K562 (cell line): ENCODE measurements around the gene PES1. TPM values are rescaled to one million over a fixed set of nuclear protein-coding genes. Genes with fewer than 3 reads are reported as not detected.

Experiments used
- ATAC-seq: fragments of 200-7000 bp; cut with Tn5 transposase; 3 replicates; pipeline ENCODE4 v1.9.1; 2020; ENCODE audit warnings: moderate library complexity
- BruUV-seq: library from RNA; stranded (reverse); fragments of 400-500 nt; replicated peaks from 2 replicates; lab custom pipeline; 2021; lab: Mats Ljungman, UMichigan
- CTCF ChIA-PET: fragments of 300-600 bp; formaldehyde crosslinking; extraction: SDS; loops from one replicate; lab custom pipeline; 2021; ENCODE audit warnings: low intra/inter-chr PET ratio; lab: Yijun Ruan, JAX
- POLR2A ChIA-PET: fragments of 300-600, 350-650 bp; sonication (Branson Sonifier 250); formaldehyde crosslinking; extraction: SDS; loops from one replicate; lab custom pipeline; 2021; ENCODE audit warnings: antibody characterized with exemption, inconsistent platforms; lab: Yijun Ruan, JAX
- DNase-seq, 4 experiments: peaks; one replicate each; pipeline versions ENCODE4 v3.0.0 to v3.0.0-alpha.2; 2011 to 2018; ENCODE audit warnings: low spot score in 3 of 4, mixed read lengths in 3 of 4; ENCODE audit errors: extremely low read depth in 1 of 4
- FAIRE-seq: peaks from 2 replicates; lab custom pipeline; 2011; peaks lifted over from hg19 to GRCh38; lab: Jason Lieb, UNC
- H2AFZ ChIP-seq: 2 replicates; pipeline ENCODE4 v1.6.0; 2011; ENCODE audit warnings: low read depth, low read length, control low read depth, inconsistent platforms
- H3K27ac ChIP-seq: fragments of 200-600 bp; 3 replicates; pipeline ENCODE4 v1.8.0; 2011; ENCODE audit warnings: low read depth, mild to moderate bottlenecking, control low read depth, inconsistent platforms, low read length, moderate library complexity, mixed read lengths; ENCODE audit errors: extremely low read depth
- H3K27me3 ChIP-seq, 2 experiments: fragments of 300-600 bp in 1 of 2; 2 replicates in 1 of 2; 3 replicates in 1 of 2; pipeline versions ENCODE4 v1.6.0 to v1.8.0; 2011; ENCODE audit warnings: inconsistent platforms in 2 of 2, low read length in 2 of 2, mild to moderate bottlenecking in 1 of 2, mixed read lengths in 1 of 2, moderate library complexity in 1 of 2; ENCODE audit not compliant: control insufficient read depth in 2 of 2, insufficient read depth in 2 of 2
- H3K36me3 ChIP-seq: fragments of 300-600 bp; 3 replicates; pipeline ENCODE4 v1.8.0; 2011; ENCODE audit warnings: mild to moderate bottlenecking, low read length, inconsistent platforms; ENCODE audit not compliant: control insufficient read depth, insufficient read depth
- H3K4me1 ChIP-seq, 2 experiments: fragments of 200-600 bp in 1 of 2; replicated peaks in 1 of 2; 2 replicates in 1 of 2; 3 replicates in 1 of 2; pipeline versions ENCODE4 v1.5.1 to v1.8.0; 2011; ENCODE audit warnings: inconsistent platforms in 2 of 2, low read length in 2 of 2, mild to moderate bottlenecking in 1 of 2, mixed read lengths in 1 of 2, moderate library complexity in 1 of 2; ENCODE audit not compliant: control insufficient read depth in 2 of 2, insufficient read depth in 2 of 2
- H3K4me2 ChIP-seq: 2 replicates; pipeline ENCODE4 v1.6.1; 2011; ENCODE audit warnings: low read length, control low read depth, inconsistent platforms, mixed read lengths; ENCODE audit not compliant: insufficient read depth
- H3K4me3 ChIP-seq: fragments of 200-600 bp; sonication (generic), shearing (Covaris generic); 2 replicates; pipeline ENCODE4 v1.5.1; 2016; ENCODE audit warnings: control low read depth, inconsistent platforms
- H3K79me2 ChIP-seq: fragments of 200-600 bp; 3 replicates; pipeline ENCODE4 v1.8.0; 2011; ENCODE audit warnings: low read length, inconsistent platforms; ENCODE audit not compliant: control insufficient read depth, insufficient read depth
- H3K9ac ChIP-seq, 2 experiments: 2 replicates each; pipeline versions ENCODE4 v1.6.0 to v1.6.1; 2011; ENCODE audit warnings: low read depth in 2 of 2, low read length in 2 of 2, control low read depth in 1 of 2, inconsistent platforms in 1 of 2, mild to moderate bottlenecking in 1 of 2, mixed read lengths in 1 of 2; ENCODE audit not compliant: insufficient read depth in 1 of 2
- H3K9me1 ChIP-seq: one replicate; pipeline ENCODE4 v1.6.0; 2011; ENCODE audit warnings: inconsistent platforms, mild to moderate bottlenecking, low read length, moderate library complexity; ENCODE audit not compliant: control insufficient read depth, insufficient read depth
- H3K9me3 ChIP-seq: replicated peaks from 2 replicates; pipeline ENCODE4 v1.5.1; 2011; ENCODE audit warnings: low read depth, low read length, inconsistent platforms; ENCODE audit not compliant: control insufficient read depth, insufficient read depth
- H4K20me1 ChIP-seq: replicated peaks from 2 replicates; pipeline ENCODE4 v1.6.1; 2011; ENCODE audit warnings: low read length, inconsistent platforms, mixed read lengths; ENCODE audit not compliant: control insufficient read depth, insufficient read depth
- BHLHE40 ChIP-seq: IDR thresholded peaks from 2 replicates; pipeline ENCODE4 v1.6.1; 2011; ENCODE audit warnings: low read length, improper control_type of control experiment
- CBX2 ChIP-seq: fragments of 200-600 bp; sonication (generic); IDR thresholded peaks from one replicate; pipeline ENCODE4 v1.6.1; 2012; ENCODE audit warnings: mild to moderate bottlenecking, low read length, inconsistent platforms; ENCODE audit not compliant: insufficient read depth, poor library complexity, severe bottlenecking
- ELF2 ChIP-seq: fragments of 250-450 bp; sonication (Bioruptor Pico); IDR thresholded peaks from 2 replicates; pipeline ENCODE4 v1.5.0; 2021; ENCODE audit warnings: mild to moderate bottlenecking
- IRF2 ChIP-seq: sonication (generic); formaldehyde crosslinking; IDR thresholded peaks from 2 replicates; pipeline ENCODE4 v1.8.1; 2022; ENCODE audit warnings: mild to moderate bottlenecking, missing genetic modification reagents
- MNT ChIP-seq, 2 experiments: fragments of 450-650 bp; conservative IDR thresholded peaks; 2 replicates each; pipeline ENCODE4 v1.6.1; 2017; ENCODE audit warnings: mild to moderate bottlenecking in 2 of 2, moderate library complexity in 2 of 2
- NFATC3 ChIP-seq: fragments of 450-650 bp; IDR thresholded peaks from 2 replicates; pipeline ENCODE4 v1.6.1; 2017; ENCODE audit warnings: mild to moderate bottlenecking
- NFXL1 ChIP-seq: fragments of 450-650 bp; formaldehyde crosslinking; IDR thresholded peaks from 2 replicates; pipeline ENCODE4 v1.4.0; 2021; ENCODE audit warnings: mild to moderate bottlenecking
- PTRF ChIP-seq: fragments of 450-650 bp; IDR thresholded peaks from 2 replicates; pipeline ENCODE4 v1.6.1; 2016; ENCODE audit warnings: mild to moderate bottlenecking, missing genetic modification characterization, missing compliant biosample characterization
- SOX6 ChIP-seq: fragments of 450-650 bp; IDR thresholded peaks from 2 replicates; pipeline ENCODE4 v1.6.1; 2014; ENCODE audit warnings: mild to moderate bottlenecking
- TFAM ChIP-seq: fragments of 250-450 bp; sonication (Bioruptor Pico); conservative IDR thresholded peaks from 2 replicates; pipeline ENCODE4 v1.5.0; 2021; ENCODE audit warnings: mild to moderate bottlenecking, moderate library complexity
- ZNF3 ChIP-seq: fragments of 250-450 bp; sonication (Bioruptor Pico); IDR thresholded peaks from 2 replicates; pipeline ENCODE4 v1.5.0; 2021; ENCODE audit warnings: mild to moderate bottlenecking, moderate library complexity
- in situ Hi-C: fragments of 300-500 bp; cut with MboI; formaldehyde crosslinking; loops from 4 replicates; pipeline ENCODE4 v1.15.0; 2018; ENCODE audit warnings: inconsistent platforms, mixed read lengths
- intact Hi-C: fragments of 100-400 bp; cut with micrococcal nuclease; formaldehyde crosslinking; loops from 2 replicates; pipeline ENCODE4 v1.14.2; 2022
- polyA plus RNA-seq, 8 experiments: library from polyadenylated mRNA; depleted of rRNA in 4 of 8; stranded (reverse) in 5 of 8; unstranded in 3 of 8; fragments of >200 nt; fragmentation: Nextera tagmentation in 2 of 8; fragmentation: Illumina TruSeq in 1 of 8; extraction: Ambion mirVana in 2 of 8; extraction: Trizol in 1 of 8; gene quantifications; 2 replicates each; pipeline versions ENCODE4 v1.2.1 to v1.2.3, GENCODE V29; 2011 to 2014; ENCODE audit warnings: inconsistent platforms in 1 of 8, missing spikeins in 1 of 8
- total RNA-seq, 7 experiments: library from RNA; depleted of rRNA in 6 of 7; stranded (reverse); fragments of >200 nt in 6 of 7; fragmentation: Illumina TruSeq in 2 of 7; extraction: Trizol in 2 of 7; gene quantifications; 2 replicates each; pipeline versions ENCODE4 v1.2.1 to v1.2.3, GENCODE V29; 2011 to 2021; ENCODE audit warnings: low replicate concordance in 1 of 7
- TF ChIP-seq, protein P1 (sequence below): sonication (generic); formaldehyde crosslinking; IDR thresholded peaks from 2 replicates; pipeline ENCODE4 v1.8.0; 2022; ENCODE audit warnings: mild to moderate bottlenecking, missing genetic modification reagents
- TF ChIP-seq, protein P2 (sequence below): fragments of 450-650 bp; formaldehyde crosslinking; IDR thresholded peaks from 2 replicates; pipeline ENCODE4 v1.4.0; 2022; ENCODE audit warnings: mild to moderate bottlenecking, moderate library complexity

Gene PES1
- total and polyA plus RNA-seq, 9 of the 15 experiments (the other 6 are each of a cell fraction or from before 2014, with no cell fraction given): 6.5 to 158 (median 94.3) TPM

GRCh38 chr22:30614879-30615278, 23.2 kb upstream of the PES1 start:
- BruUV-seq: no TSS peak
- Histone ChIP-seq H3K9me1 (no peaks in the 10 kb centered on the region), H3K4me2 (no peak overlapping the region)
- CTCF ChIA-PET: no interaction called here
- POLR2A ChIA-PET: no interaction called here
- FAIRE-seq: no peak
- TF ChIP-seq, protein P1, sequence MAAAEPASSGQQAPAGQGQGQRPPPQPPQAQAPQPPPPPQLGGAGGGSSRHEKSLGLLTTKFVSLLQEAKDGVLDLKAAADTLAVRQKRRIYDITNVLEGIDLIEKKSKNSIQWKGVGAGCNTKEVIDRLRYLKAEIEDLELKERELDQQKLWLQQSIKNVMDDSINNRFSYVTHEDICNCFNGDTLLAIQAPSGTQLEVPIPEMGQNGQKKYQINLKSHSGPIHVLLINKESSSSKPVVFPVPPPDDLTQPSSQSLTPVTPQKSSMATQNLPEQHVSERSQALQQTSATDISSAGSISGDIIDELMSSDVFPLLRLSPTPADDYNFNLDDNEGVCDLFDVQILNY: no peak
- TF ChIP-seq TFAM (CRISPR knock-in tag): no peak
- no peak for TF ChIP-seq ZNF3 (CRISPR knock-in tag)
- no peak for TF ChIP-seq SOX6
- TF ChIP-seq, protein P2, sequence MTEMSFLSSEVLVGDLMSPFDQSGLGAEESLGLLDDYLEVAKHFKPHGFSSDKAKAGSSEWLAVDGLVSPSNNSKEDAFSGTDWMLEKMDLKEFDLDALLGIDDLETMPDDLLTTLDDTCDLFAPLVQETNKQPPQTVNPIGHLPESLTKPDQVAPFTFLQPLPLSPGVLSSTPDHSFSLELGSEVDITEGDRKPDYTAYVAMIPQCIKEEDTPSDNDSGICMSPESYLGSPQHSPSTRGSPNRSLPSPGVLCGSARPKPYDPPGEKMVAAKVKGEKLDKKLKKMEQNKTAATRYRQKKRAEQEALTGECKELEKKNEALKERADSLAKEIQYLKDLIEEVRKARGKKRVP (CRISPR knock-in tag): no peak
- TF ChIP-seq NFXL1 (CRISPR knock-in tag): no peak
- TF ChIP-seq ELF2: no peak
- no peak for TF ChIP-seq PTRF (tag)
- no peak for TF ChIP-seq IRF2 (CRISPR knock-in tag)
- no peak for TF ChIP-seq CBX2
- no peak for TF ChIP-seq MNT (conservative IDR thresholded peaks at IDR 0.05)
- no peak for TF ChIP-seq BHLHE40
- TF ChIP-seq NFATC3: no peak
- TF ChIP-seq, all 486 proteins: peak for 0
- H3K9me3 ChIP-seq: no peaks in the 10 kb centered on the region
- H3K27me3 ChIP-seq: no peaks in the 10 kb centered on the region
- no peaks in the 10 kb centered on the region for H4K20me1 ChIP-seq
- no peaks in the 10 kb centered on the region for H3K36me3 ChIP-seq
- H3K27ac ChIP-seq: no peak overlapping the region
- intact Hi-C loops: no loop called here
- ATAC-seq (no peak), DNase-seq (peak in 1 of 4 experiments; percentile 1)
- H3K4me3 ChIP-seq: no peak overlapping the region
- H3K79me2 ChIP-seq: no peaks in the 10 kb centered on the region
- H2AFZ ChIP-seq: no peak overlapping the region
- in situ Hi-C loops: no loop called here
- H3K4me1 ChIP-seq: peaks cover under 1 to 4% of the 10 kb centered on the region in 2 experiments; a peak in 3 of 5 replicates
- H3K9ac ChIP-seq: no peak overlapping the region
